Esophagus muscularis mucosa (tissue), 4 donors: ENCODE measurements around the gene PLXDC2.

Experiments
- CTCF ChIP-seq, 3 experiments: fragments of 200-600 bp in 2 of 3; fragments of 450-650 bp in 1 of 3; sonication (generic) in 2 of 3; IDR thresholded peaks; one replicate each; pipeline ENCODE4 v1.5.1; 2017 to 2019; ENCODE audit warnings: antibody characterized with exemption in 3 of 3, mild to moderate bottlenecking in 2 of 3, moderate library complexity in 1 of 3
- EP300 ChIP-seq: sonication (generic); formaldehyde crosslinking; IDR thresholded peaks from one replicate; pipeline ENCODE4 v1.6.1; 2017; ENCODE audit warnings: antibody characterized with exemption
- POLR2A ChIP-seq: fragments of 450-650 bp; IDR thresholded peaks from one replicate; pipeline ENCODE4 v1.6.1; 2017; ENCODE audit warnings: antibody characterized with exemption, moderate library complexity, mild to moderate bottlenecking, low read depth
- POLR2AphosphoS5 ChIP-seq, 2 donors: sonication (generic); formaldehyde crosslinking; IDR thresholded peaks; one replicate each; pipeline ENCODE4 v1.6.1; 2017; ENCODE audit warnings: antibody characterized with exemption in 2 of 2

- TF ChIP-seq EP300 (no peak), CTCF (IDR thresholded peaks at IDR 0.05) (no peak), POLR2A (no peak), POLR2AphosphoS5 (IDR thresholded peaks at IDR 0.05) (no peak)
Observed at GRCh38 chr10:19937989-19938388, 121.8 kb downstream of the PLXDC2 start.
